HEK293 (cell line): Measurements from ENCODE around the gene PFDN5.
"Not testable (repeated sequence)": the region's sequence is repeated elsewhere in the genome, so short reads cannot be mapped to it uniquely, and the experiment has no call there.

Experiments used
- CTCF ChIA-PET: fragments of 350-600 bp; formaldehyde crosslinking; extraction: SDS; loops from one replicate; lab custom pipeline; 2021; ENCODE audit warnings: antibody characterized with exemption; lab: Yijun Ruan, JAX
- POLR2A ChIA-PET: fragments of 300-600 bp; formaldehyde crosslinking; extraction: SDS; loops from one replicate; lab custom pipeline; 2020; ENCODE audit warnings: antibody characterized with exemption, inconsistent platforms; lab: Yijun Ruan, JAX
- H3K27ac ChIP-seq: fragments of 200-500 bp; sonication (Bioruptor generic); 2 replicates; pipeline ENCODE4 v1.5.1; 2014; ENCODE audit warnings: low read depth, low read length, control low read depth, inconsistent platforms; ENCODE audit errors: extremely low read depth
- H3K36me3 ChIP-seq, 2 experiments: fragments of 200-500 bp in 1 of 2; sonication (Bioruptor generic) in 1 of 2; 1 replicate in 1 of 2; 2 replicates in 1 of 2; pipeline ENCODE4 v1.5.1; 2014 to 2017; ENCODE audit warnings: inconsistent platforms in 2 of 2, low read length in 2 of 2; ENCODE audit not compliant: control insufficient read depth in 2 of 2, insufficient read depth in 1 of 2
- H3K4me1 ChIP-seq: fragments of 200-500 bp; sonication (Bioruptor generic); 2 replicates; pipeline ENCODE4 v1.5.1; 2014; ENCODE audit warnings: mild to moderate bottlenecking, low read length, inconsistent platforms; ENCODE audit not compliant: control insufficient read depth, insufficient read depth
- H3K4me3 ChIP-seq: 2 replicates; pipeline ENCODE4 v1.5.1; 2011; ENCODE audit warnings: low read depth, mild to moderate bottlenecking, control low read depth, low read length, moderate library complexity
- H3K9me3 ChIP-seq: fragments of 200-500 bp; sonication (Bioruptor generic); 2 replicates; pipeline ENCODE4 v1.5.1; 2014; ENCODE audit warnings: low read depth, low read length, inconsistent platforms; ENCODE audit not compliant: control insufficient read depth, insufficient read depth
- GFI1B ChIP-seq: fragments of 450-650 bp; formaldehyde crosslinking; IDR thresholded peaks from 2 replicates; pipeline ENCODE4 v1.5.1; 2016; ENCODE audit warnings: missing biosample characterization, missing genetic modification characterization
- HIC1 ChIP-seq: fragments of 450-650 bp; formaldehyde crosslinking; IDR thresholded peaks from 2 replicates; pipeline ENCODE4 v1.5.1; 2016; ENCODE audit warnings: missing biosample characterization, missing genetic modification characterization
- HOXC10 ChIP-seq: sonication (generic); formaldehyde crosslinking; IDR thresholded peaks from 2 replicates; pipeline ENCODE4 v1.8.1; 2023; ENCODE audit warnings: mild to moderate bottlenecking, missing genetic modification reagents
- HOXD13 ChIP-seq: sonication (generic); formaldehyde crosslinking; IDR thresholded peaks from 2 replicates; pipeline ENCODE4 v1.8.0; 2022; ENCODE audit warnings: missing genetic modification reagents, borderline replicate concordance
- KLF17 ChIP-seq: fragments of 450-650 bp; formaldehyde crosslinking; IDR thresholded peaks from 2 replicates; pipeline ENCODE4 v1.5.1; 2016; ENCODE audit warnings: missing biosample characterization, missing genetic modification characterization
- SCRT2 ChIP-seq: fragments of 450-650 bp; formaldehyde crosslinking; IDR thresholded peaks from 2 replicates; pipeline ENCODE4 v1.5.1; 2016; ENCODE audit warnings: missing biosample characterization, missing genetic modification characterization
- ZBTB44 ChIP-seq: fragments of 450-650 bp; IDR thresholded peaks from 2 replicates; pipeline ENCODE4 v1.5.1; 2018; ENCODE audit warnings: missing biosample characterization, mild to moderate bottlenecking, missing genetic modification characterization
- ZFHX2 ChIP-seq: fragments of 450-650 bp; formaldehyde crosslinking; conservative IDR thresholded peaks from 2 replicates; pipeline ENCODE4 v1.5.1; 2016; ENCODE audit warnings: missing biosample characterization, missing genetic modification characterization
- ZNF174 ChIP-seq: fragments of 450-650 bp; formaldehyde crosslinking; IDR thresholded peaks from 2 replicates; pipeline ENCODE4 v1.5.0; 2017; ENCODE audit warnings: missing biosample characterization, mild to moderate bottlenecking, missing genetic modification characterization
- ZNF214 ChIP-seq: fragments of 450-650 bp; formaldehyde crosslinking; IDR thresholded peaks from 2 replicates; pipeline ENCODE4 v1.5.1; 2017; ENCODE audit warnings: missing biosample characterization, mild to moderate bottlenecking, missing genetic modification characterization, borderline replicate concordance
- ZNF280C ChIP-seq: fragments of 450-650 bp; formaldehyde crosslinking; IDR thresholded peaks from 2 replicates; pipeline ENCODE4 v1.5.1; 2016; ENCODE audit warnings: missing biosample characterization, missing genetic modification characterization
- ZNF280D ChIP-seq: fragments of 450-650 bp; formaldehyde crosslinking; IDR thresholded peaks from 2 replicates; pipeline ENCODE4 v1.5.1; 2016; ENCODE audit warnings: missing biosample characterization, missing genetic modification characterization
- ZNF488 ChIP-seq: fragments of 450-650 bp; formaldehyde crosslinking; IDR thresholded peaks from 2 replicates; pipeline ENCODE4 v1.5.1; 2016; ENCODE audit warnings: missing biosample characterization, missing genetic modification characterization
- ZNF654 ChIP-seq: fragments of 450-650 bp; formaldehyde crosslinking; IDR thresholded peaks from 2 replicates; pipeline ENCODE4 v1.5.1; 2016; ENCODE audit warnings: low read depth, missing biosample characterization, missing genetic modification characterization
- ZNF664 ChIP-seq: fragments of 450-650 bp; formaldehyde crosslinking; IDR thresholded peaks from 2 replicates; pipeline ENCODE4 v1.5.1; 2016; ENCODE audit warnings: missing biosample characterization, missing genetic modification characterization
- ZNF707 ChIP-seq: fragments of 450-650 bp; formaldehyde crosslinking; IDR thresholded peaks from 2 replicates; pipeline ENCODE4 v1.5.1; 2016; ENCODE audit warnings: missing biosample characterization, missing genetic modification characterization
- ZNF791 ChIP-seq: fragments of 450-650 bp; formaldehyde crosslinking; IDR thresholded peaks from 2 replicates; pipeline ENCODE4 v1.5.1; 2016; ENCODE audit warnings: missing biosample characterization, missing genetic modification characterization

PFDN5 gene

GRCh38 chr12:53292426-53292825, 2.9 kb upstream of the PFDN5 start:
- no peaks in the 10 kb centered on the region for H3K4me1 ChIP-seq
- no peaks in the 10 kb centered on the region for H3K9me3 ChIP-seq
- POLR2A ChIA-PET, result interaction anchor here (0.5 to 2.1 kb wide), 5 partner anchors 9 to 129 kb away, joined by 3 to 8 read pairs (median 3); partner anchors contain the start of gene AAAS
- H3K4me3 ChIP-seq, result no peak overlapping the region
- H3K36me3 ChIP-seq, result peaks cover 43 to 80% of the 10 kb centered on the region in 2 experiments
- no peak overlapping the region for H3K27ac ChIP-seq
- TF ChIP-seq HOXC10 (no peak), HIC1 (tag by site-specific recombination) (peak; percentile 46; the same call in 1 of the 2 replicates)
- CTCF ChIA-PET, result interaction anchor here (1.2 to 3.7 kb wide), 3 partner anchors 29 to 133 kb away, joined by 3 to 24 read pairs (median 13); partner anchors contain the start of gene AAAS

GRCh38 chr12:53295891-53296219, 513 bp downstream of the PFDN5 start:
- no peaks in the 10 kb centered on the region for H3K9me3 ChIP-seq
- ChIA-PET POLR2A (interaction anchor here (0.6 to 1.9 kb wide), 22 partner anchors 10 to 380 kb away, joined by 3 to 30 read pairs (median 4); partner anchors contain the start of genes AAAS, ATP5MC2, CSAD and ESPL1), CTCF (interaction anchor here (0.6 to 3.7 kb wide), 9 partner anchors 7 to 211 kb away, joined by 3 to 24 read pairs (median 5); partner anchors contain the start of gene AAAS)
- peak overlapping the region; percentile 61; the same call in 1 of the 2 replicates for H3K27ac ChIP-seq
- no peak for TF ChIP-seq KLF17
- TF ChIP-seq ZBTB44 (tag by site-specific recombination), result no peak
- TF ChIP-seq ZNF280C (tag by site-specific recombination), result no peak
- no peak for TF ChIP-seq ZNF214 (tag by site-specific recombination)
- TF ChIP-seq SCRT2 (tag by site-specific recombination), result no peak
- no peak for TF ChIP-seq HOXC10
- no peak for TF ChIP-seq ZFHX2 (tag by site-specific recombination)
- no peak for TF ChIP-seq ZNF280D (tag by site-specific recombination)
- no peak for TF ChIP-seq ZNF664 (tag by site-specific recombination)
- no peak for TF ChIP-seq ZNF654 (tag by site-specific recombination)
- no peak for TF ChIP-seq ZNF174 (tag by site-specific recombination)
- TF ChIP-seq ZNF488 (tag by site-specific recombination), result no peak
- TF ChIP-seq ZNF791 (tag by site-specific recombination), result no peak
- no peak for TF ChIP-seq GFI1B (tag by site-specific recombination)
- no peak for TF ChIP-seq HOXD13 (CRISPR knock-in tag)
- no peak for TF ChIP-seq ZNF707 (tag by site-specific recombination)
- peaks cover 4% of the 10 kb centered on the region for H3K4me1 ChIP-seq
- H3K4me3 ChIP-seq, result peak overlapping the region; percentile 73
- peaks cover 35 to 64% of the 10 kb centered on the region in 2 experiments for H3K36me3 ChIP-seq

GRCh38 chr12:53297106-53297505, 1.8 kb downstream of the PFDN5 start:
- ChIA-PET CTCF (interaction anchor here (1.1 to 3.0 kb wide), 5 partner anchors 24 to 231 kb away, joined by 3 to 31 read pairs (median 12); partner anchors contain the start of gene AAAS), POLR2A (interaction anchor here (3.0 kb wide), 1 partner anchor 24 kb away, joined by 27 read pairs; the partner anchor contains the start of gene AAAS)
- not testable (repeated sequence) for H3K9me3 ChIP-seq, H3K4me3 ChIP-seq, H3K4me1 ChIP-seq, H3K27ac ChIP-seq
- H3K36me3 ChIP-seq, result peaks cover 41 to 65% of the 10 kb centered on the region in 2 experiments
